SU-DHL-6 (cell line): ENCODE measurements around the gene TRPV4.

Source experiments
- EZH2phosphoT487 ChIP-seq: fragments of 200-600 bp; sonication (generic), shearing (Covaris generic); conservative IDR thresholded peaks from 2 replicates; pipeline ENCODE4 v1.6.1; 2018; ENCODE audit warnings: mild to moderate bottlenecking, antibody characterized with exemption, low read length, moderate library complexity, mixed read lengths
- TF ChIP-seq, protein P1 (sequence below): fragments of 200-600 bp; sonication (generic); IDR thresholded peaks from one replicate; pipeline ENCODE4 v1.5.1; 2017; ENCODE audit warnings: antibody characterized with exemption, mild to moderate bottlenecking, low read length, moderate library complexity; ENCODE audit not compliant: insufficient read depth, poor library complexity, severe bottlenecking

GRCh38 chr12:109783135-109783964 lies 49.8 kb downstream of the TRPV4 start:
- TF ChIP-seq, protein P1, sequence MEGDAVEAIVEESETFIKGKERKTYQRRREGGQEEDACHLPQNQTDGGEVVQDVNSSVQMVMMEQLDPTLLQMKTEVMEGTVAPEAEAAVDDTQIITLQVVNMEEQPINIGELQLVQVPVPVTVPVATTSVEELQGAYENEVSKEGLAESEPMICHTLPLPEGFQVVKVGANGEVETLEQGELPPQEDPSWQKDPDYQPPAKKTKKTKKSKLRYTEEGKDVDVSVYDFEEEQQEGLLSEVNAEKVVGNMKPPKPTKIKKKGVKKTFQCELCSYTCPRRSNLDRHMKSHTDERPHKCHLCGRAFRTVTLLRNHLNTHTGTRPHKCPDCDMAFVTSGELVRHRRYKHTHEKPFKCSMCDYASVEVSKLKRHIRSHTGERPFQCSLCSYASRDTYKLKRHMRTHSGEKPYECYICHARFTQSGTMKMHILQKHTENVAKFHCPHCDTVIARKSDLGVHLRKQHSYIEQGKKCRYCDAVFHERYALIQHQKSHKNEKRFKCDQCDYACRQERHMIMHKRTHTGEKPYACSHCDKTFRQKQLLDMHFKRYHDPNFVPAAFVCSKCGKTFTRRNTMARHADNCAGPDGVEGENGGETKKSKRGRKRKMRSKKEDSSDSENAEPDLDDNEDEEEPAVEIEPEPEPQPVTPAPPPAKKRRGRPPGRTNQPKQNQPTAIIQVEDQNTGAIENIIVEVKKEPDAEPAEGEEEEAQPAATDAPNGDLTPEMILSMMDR = no peak
- TF ChIP-seq EZH2phosphoT487 = no peak
